Measurements from ENCODE around the gene NCCRP1. TPM values are rescaled to one million over a fixed set of nuclear protein-coding genes. Genes with fewer than 3 reads are reported as not detected.

NCCRP1 gene
- total RNA-seq, 4 donors from 2014 or later = 0.13 to 13.7 (median 2.3) TPM

- H3K27me3 ChIP-seq = no peaks in the 10 kb centered on the region
- no peaks in the 10 kb centered on the region for H3K9me3 ChIP-seq
- no peak for ATAC-seq
- H3K36me3 ChIP-seq = no peaks in the 10 kb centered on the region
- WGBS, 2 donors (ENCODE audit: low coverage in 1 of 2) = 38% methylated on average over 4 of the region's 12 CpGs; no CpG with 5 or more reads in 1 of the 2 donors
- no peak overlapping the region for H3K4me3 ChIP-seq
- TF ChIP-seq EP300 (IDR thresholded peaks at IDR 0.05) (no peak), POLR2AphosphoS5 (IDR thresholded peaks at IDR 0.05) (no peak), CTCF (IDR thresholded peaks at IDR 0.05) (no peak), POLR2A (IDR thresholded peaks at IDR 0.05) (no peak)
- H3K4me1 ChIP-seq = peaks cover 0 to 92% (median 40%) of the 10 kb centered on the region in 3 donors
- no peak overlapping the region for H3K27ac ChIP-seq
Observed at GRCh38 chr19:39158646-39159260, 38.0 kb upstream of the NCCRP1 start.

- Histone ChIP-seq H3K4me3 (no peak overlapping the region), H3K27ac (peak overlapping the region in 3 of 4 donors; percentile 64 to 74 (median 69)), H3K4me1 (peaks cover 0 to 77% (median 40%) of the 10 kb centered on the region in 3 donors), H3K36me3 (no peaks in the 10 kb centered on the region), H3K9me3 (no peaks in the 10 kb centered on the region), H3K27me3 (no peaks in the 10 kb centered on the region)
- no peak for TF ChIP-seq EP300 (IDR thresholded peaks at IDR 0.05)
- TF ChIP-seq CTCF (IDR thresholded peaks at IDR 0.05) = no peak
- peak; percentile 88 for ATAC-seq
- WGBS, 2 donors (ENCODE audit: low coverage in 1 of 2) = 0 to 28% methylated on average over 2 to 8 of the region's 8 CpGs
Observed at GRCh38 chr19:39160523-39160861, 36.3 kb upstream of the NCCRP1 start.

- TF ChIP-seq CTCF (IDR thresholded peaks at IDR 0.05) = no peak
- TF ChIP-seq POLR2A (IDR thresholded peaks at IDR 0.05) = no peak
- no peak for TF ChIP-seq POLR2AphosphoS5 (IDR thresholded peaks at IDR 0.05)
- TF ChIP-seq EP300 (IDR thresholded peaks at IDR 0.05) = no peak
- no peak overlapping the region for H3K4me3 ChIP-seq
- H3K27me3 ChIP-seq = no peaks in the 10 kb centered on the region
- WGBS, 2 donors (ENCODE audit: low coverage in 1 of 2) = 100% methylated on average over 3 of the region's 21 CpGs; no CpG with 5 or more reads in 1 of the 2 donors
- H3K27ac ChIP-seq = peak overlapping the region in 3 of 4 donors; percentile 64 to 74 (median 69)
- no peaks in the 10 kb centered on the region for H3K9me3 ChIP-seq
- H3K4me1 ChIP-seq = peaks cover 0 to 77% (median 36%) of the 10 kb centered on the region in 3 donors
- no peaks in the 10 kb centered on the region for H3K36me3 ChIP-seq
- ATAC-seq = peak; percentile 16
Observed at GRCh38 chr19:39160889-39161672, 35.7 kb upstream of the NCCRP1 start.

GRCh38 chr19:39162441-39163043 lies 34.2 kb upstream of the NCCRP1 start:
- no peaks in the 10 kb centered on the region for H3K36me3 ChIP-seq
- TF ChIP-seq POLR2A (IDR thresholded peaks at IDR 0.05) (no peak), POLR2AphosphoS5 (IDR thresholded peaks at IDR 0.05) (no peak), CTCF (IDR thresholded peaks at IDR 0.05) (no peak), EP300 (IDR thresholded peaks at IDR 0.05) (no peak)
- H3K4me3 ChIP-seq = no peak overlapping the region
- 84 to 88% methylated on average over 5 to 10 of the region's 15 CpGs for WGBS, 2 donors (ENCODE audit: low coverage in 1 of 2)
- no peak for ATAC-seq
- no peaks in the 10 kb centered on the region for H3K27me3 ChIP-seq
- no peaks in the 10 kb centered on the region for H3K9me3 ChIP-seq
- H3K4me1 ChIP-seq = peaks cover 0 to 77% (median 33%) of the 10 kb centered on the region in 3 donors
- H3K27ac ChIP-seq = no peak overlapping the region

Data from gastroesophageal sphincter (tissue), 4 donors.